Glomerular endothelial cell (primary cell): Measurements from ENCODE around the gene FITM1. TPM values are rescaled to one million over a fixed set of nuclear protein-coding genes. Genes with fewer than 3 reads are reported as not detected.

Experiments used
- DNase-seq: peaks from one replicate; pipeline ENCODE4 v3.0.0-alpha.2; 2011; ENCODE audit warnings: low read depth, low spot score; ENCODE audit errors: extremely low read depth
- total RNA-seq: library from RNA; depleted of rRNA; stranded (reverse); fragments of >200 nt; gene quantifications from 2 replicates; pipeline ENCODE4 v1.2.3, GENCODE V29; 2015

The FITM1 gene
- total RNA-seq, 1 donor from 2014 or later, result 0.29 TPM

- DNase-seq, result no peak
Observed at GRCh38 chr14:24181371-24182077, 51.1 kb downstream of the FITM1 start.

Other genes with a start within 250 kb of the FITM1 start
- gene DHRS4, start 176.9 kb upstream of the FITM1 start, total RNA-seq, result 24.2 and 46.5 TPM in 2 replicates
- gene DHRS4L2, start 141.7 kb upstream of the FITM1 start, total RNA-seq, result 8.5 and 8.7 TPM in 2 replicates
- 0.06 and 0.19 TPM in 2 replicates for gene CARMIL3, start 78.7 kb upstream of the FITM1 start, total RNA-seq
- not detected in 2 replicates for gene CPNE6, start 59.1 kb upstream of the FITM1 start, total RNA-seq
- gene PCK2, start 36.3 kb upstream of the FITM1 start, total RNA-seq, result 6.4 and 11.4 TPM in 2 replicates
- 36.4 and 57.0 TPM in 2 replicates for gene DCAF11, start 15.9 kb upstream of the FITM1 start, total RNA-seq
- gene NRL, start 15.7 kb upstream of the FITM1 start, total RNA-seq, result 0.70 and 4.9 TPM in 2 replicates
- gene PSME1, start 5.5 kb downstream of the FITM1 start, total RNA-seq, result 235 and 321 TPM in 2 replicates
- gene EMC9, start 10.9 kb downstream of the FITM1 start, total RNA-seq, result 12.3 and 16.9 TPM in 2 replicates
- gene PSME2, start 16.0 kb downstream of the FITM1 start, total RNA-seq, result 101 and 165 TPM in 2 replicates
- gene RNF31, start 16.8 kb downstream of the FITM1 start, total RNA-seq, result 42.1 and 77.5 TPM in 2 replicates
- 45.4 and 73.1 TPM in 2 replicates for gene IRF9, start 30.6 kb downstream of the FITM1 start, total RNA-seq
- gene REC8, start 41.4 kb downstream of the FITM1 start, total RNA-seq, result 46.3 and 55.0 TPM in 2 replicates
- gene IPO4, start 58.2 kb downstream of the FITM1 start, total RNA-seq, result 41.5 and 52.4 TPM in 2 replicates
- 77.2 and 94.9 TPM in 2 replicates for gene TM9SF1, start 64.8 kb downstream of the FITM1 start, total RNA-seq
- gene TSSK4, start 75.0 kb downstream of the FITM1 start, total RNA-seq, result not detected in 2 replicates
- 32.0 and 52.3 TPM in 2 replicates for gene CHMP4A, start 82.8 kb downstream of the FITM1 start, total RNA-seq
- 10.2 and 11.2 TPM in 2 replicates for gene MDP1, start 85.4 kb downstream of the FITM1 start, total RNA-seq
- 226 and 248 TPM in 2 replicates for gene NEDD8, start 101.7 kb downstream of the FITM1 start, total RNA-seq
- 51.6 and 94.0 TPM in 2 replicates for gene GMPR2, start 102.3 kb downstream of the FITM1 start, total RNA-seq
- 40.6 and 42.4 TPM in 2 replicates for gene TINF2, start 112.0 kb downstream of the FITM1 start, total RNA-seq
- 0.64 and 2.5 TPM in 2 replicates for gene TGM1, start 132.5 kb downstream of the FITM1 start, total RNA-seq
- 28.7 and 42.6 TPM in 2 replicates for gene RABGGTA, start 140.9 kb downstream of the FITM1 start, total RNA-seq
- gene DHRS1, start 169.1 kb downstream of the FITM1 start, total RNA-seq, result 18.0 and 36.1 TPM in 2 replicates
- 19.3 and 25.6 TPM in 2 replicates for gene NOP9, start 169.2 kb downstream of the FITM1 start, total RNA-seq
- 2.0 and 2.5 TPM in 2 replicates for gene CIDEB, start 177.3 kb downstream of the FITM1 start, total RNA-seq
- 1.8 and 8.4 TPM in 2 replicates for gene LTB4R2, start 179.5 kb downstream of the FITM1 start, total RNA-seq
- gene LTB4R, start 180.8 kb downstream of the FITM1 start, total RNA-seq, result 5.3 and 7.9 TPM in 2 replicates
- 63.3 and 115 TPM in 2 replicates for gene ADCY4, start 204.4 kb downstream of the FITM1 start, total RNA-seq
- 1.3 and 2.6 TPM in 2 replicates for gene RIPK3, start 209.3 kb downstream of the FITM1 start, total RNA-seq
- 24.3 and 42.5 TPM in 2 replicates for gene NFATC4, start 237.5 kb downstream of the FITM1 start, total RNA-seq